Neural cell (in vitro differentiated cells): Measurements from ENCODE around the gene SYNRG. TPM values are rescaled to one million over a fixed set of nuclear protein-coding genes. Genes with fewer than 3 reads are reported as not detected.

Source experiments
- H2AFZ ChIP-seq: fragments of 200-600, 300-800 bp; sonication (generic), shearing (Covaris generic); 2 replicates; pipeline ENCODE4 v1.6.0; 2014; ENCODE audit warnings: low read depth, mild to moderate bottlenecking, antibody characterized with exemption, low read length, moderate library complexity
- H3F3A ChIP-seq: fragments of 200-600 bp; shearing (Covaris generic); 2 replicates; pipeline ENCODE4 v1.6.1; 2016; ENCODE audit warnings: mild to moderate bottlenecking, moderate library complexity, mixed read lengths, antibody characterized with exemption, low read length; ENCODE audit not compliant: insufficient read depth, poor library complexity, severe bottlenecking
- H3K27ac ChIP-seq: fragments of 200-600, 300-800 bp; sonication (generic), shearing (Covaris generic); 2 replicates; pipeline ENCODE4 v1.5.1; 2014; ENCODE audit warnings: mild to moderate bottlenecking, low read length, moderate library complexity
- H3K27me3 ChIP-seq: fragments of 300-800, 200-600 bp; sonication (generic), shearing (Covaris generic); 2 replicates; pipeline ENCODE4 v1.6.0; 2014; ENCODE audit warnings: mild to moderate bottlenecking, low read depth, low read length, moderate library complexity; ENCODE audit not compliant: insufficient read depth
- H3K36me3 ChIP-seq: fragments of 300-800, 200-600 bp; sonication (generic), shearing (Covaris generic); 2 replicates; pipeline ENCODE4 v1.5.1; 2014; ENCODE audit warnings: mild to moderate bottlenecking, antibody characterized with exemption, low read length, moderate library complexity; ENCODE audit not compliant: insufficient read depth
- H3K4me2 ChIP-seq: fragments of 300-800, 200-600 bp; sonication (generic), shearing (Covaris generic); 2 replicates; pipeline ENCODE4 v1.6.0; 2014; ENCODE audit warnings: mild to moderate bottlenecking, low read length
- H3K4me3 ChIP-seq: fragments of 300-800, 200-600 bp; sonication (generic), shearing (Covaris generic); 2 replicates; pipeline ENCODE4 v1.5.1; 2014; ENCODE audit warnings: mild to moderate bottlenecking, low read length, moderate library complexity
- H3K79me2 ChIP-seq: fragments of 200-600 bp; shearing (Covaris generic); replicated peaks from 2 replicates; pipeline ENCODE4 v1.6.0; 2014; ENCODE audit warnings: mild to moderate bottlenecking, low read length, moderate library complexity; ENCODE audit not compliant: insufficient read depth
- H3K9ac ChIP-seq: fragments of 300-800, 200-600 bp; sonication (generic), shearing (Covaris generic); 2 replicates; pipeline ENCODE4 v1.6.1; 2016; ENCODE audit warnings: mild to moderate bottlenecking, low read length, mixed read lengths
- H3K9me2 ChIP-seq: fragments of 200-600 bp; shearing (Covaris generic); 2 replicates; pipeline ENCODE4 v1.6.1; 2016; ENCODE audit warnings: mild to moderate bottlenecking, low read length, mixed read lengths; ENCODE audit not compliant: insufficient read depth
- H3K9me3 ChIP-seq: fragments of 200-600, 300-800 bp; sonication (generic), shearing (Covaris generic); 2 replicates; pipeline ENCODE4 v1.6.1; 2016; ENCODE audit warnings: mild to moderate bottlenecking, mixed run types, low read length, moderate library complexity, mixed read lengths
- H4K20me1 ChIP-seq: fragments of 200-600 bp; shearing (Covaris generic); 2 replicates; pipeline ENCODE4 v1.6.1; 2016; ENCODE audit warnings: mild to moderate bottlenecking, mixed run types; ENCODE audit not compliant: insufficient read depth
- CTCF ChIP-seq: fragments of 450-650 bp; IDR thresholded peaks from 2 replicates; pipeline ENCODE4 v1.5.1; 2014; ENCODE audit warnings: antibody characterized with exemption, mild to moderate bottlenecking, moderate library complexity; ENCODE audit not compliant: poor library complexity, severe bottlenecking
- EP300 ChIP-seq: fragments of 450-650 bp; conservative IDR thresholded peaks from 2 replicates; pipeline ENCODE4 v1.6.1; 2014; ENCODE audit warnings: antibody characterized with exemption, mild to moderate bottlenecking, moderate library complexity; ENCODE audit not compliant: poor library complexity, severe bottlenecking
- EZH2 ChIP-seq: fragments of 200-600, 300-800 bp; shearing (Covaris generic), sonication (generic); IDR thresholded peaks from 2 replicates; pipeline ENCODE4 v1.6.1; 2014; ENCODE audit warnings: antibody characterized with exemption, low read length, borderline replicate concordance, mild to moderate bottlenecking; ENCODE audit not compliant: insufficient read depth, poor library complexity, severe bottlenecking
- MXI1 ChIP-seq: fragments of 450-650 bp; conservative IDR thresholded peaks from 2 replicates; pipeline ENCODE4 v1.6.1; 2014; ENCODE audit warnings: antibody characterized with exemption, mild to moderate bottlenecking; ENCODE audit not compliant: poor library complexity, severe bottlenecking
- POLR2AphosphoS5 ChIP-seq: IDR thresholded peaks from 2 replicates; pipeline ENCODE4 v1.6.1; 2012
- RAD21 ChIP-seq: fragments of 450-650 bp; conservative IDR thresholded peaks from 2 replicates; pipeline ENCODE4 v1.6.1; 2014; ENCODE audit warnings: antibody characterized with exemption, mild to moderate bottlenecking, moderate library complexity
- REST ChIP-seq: IDR thresholded peaks from 2 replicates; pipeline ENCODE4 v1.6.1; 2012; ENCODE audit warnings: borderline replicate concordance
- SMC3 ChIP-seq: fragments of 450-650 bp; conservative IDR thresholded peaks from 2 replicates; pipeline ENCODE4 v1.6.1; 2014; ENCODE audit warnings: antibody characterized with exemption, mild to moderate bottlenecking, moderate library complexity; ENCODE audit not compliant: poor library complexity
- TAF1 ChIP-seq: IDR thresholded peaks from 2 replicates; pipeline ENCODE4 v1.6.1; 2012; ENCODE audit warnings: low read depth
- polyA plus RNA-seq: library from polyadenylated mRNA; depleted of rRNA; stranded (reverse); fragments of >200 nt; gene quantifications from 2 replicates; pipeline ENCODE4 v1.2.3, GENCODE V29; 2014

The SYNRG gene
- polyA plus RNA-seq, 1 donor from 2014 or later, result 16.1 TPM

GRCh38 chr17:37553401-37553966, 55.7 kb downstream of the SYNRG start:
- no peaks in the 10 kb centered on the region for H3K27me3 ChIP-seq
- no peaks in the 10 kb centered on the region for H4K20me1 ChIP-seq
- H2AFZ ChIP-seq, result no peak overlapping the region
- no peak overlapping the region for H3K9ac ChIP-seq
- no peak overlapping the region for H3K4me3 ChIP-seq
- no peak overlapping the region for H3K27ac ChIP-seq
- H3K36me3 ChIP-seq, result peaks cover 19% of the 10 kb centered on the region
- H3K9me3 ChIP-seq, result no peaks in the 10 kb centered on the region
- H3K9me2 ChIP-seq, result no peaks in the 10 kb centered on the region
- peaks cover 2% of the 10 kb centered on the region for H3K79me2 ChIP-seq
- TF ChIP-seq CTCF, result no peak
- TF ChIP-seq EZH2, result no peak
- no peak for TF ChIP-seq TAF1
- no peak for TF ChIP-seq POLR2AphosphoS5
- no peak for TF ChIP-seq EP300
- no peak for TF ChIP-seq REST
- TF ChIP-seq MXI1, result no peak
- TF ChIP-seq RAD21, result no peak
- TF ChIP-seq SMC3, result no peak
- no peak overlapping the region for H3K4me2 ChIP-seq
- H3F3A ChIP-seq, result no peaks in the 10 kb centered on the region

- Histone ChIP-seq H3F3A (no peaks in the 10 kb centered on the region), H3K9me3 (no peaks in the 10 kb centered on the region)
- TF ChIP-seq RAD21 (no peak), TAF1 (no peak), EZH2 (no peak), EP300 (no peak)
Observed at GRCh38 chr17:37551788-37552187, 57.4 kb downstream of the SYNRG start.

GRCh38 chr17:37547986-37548385, 61.2 kb downstream of the SYNRG start:
- no peaks in the 10 kb centered on the region for H3K9me3 ChIP-seq
- no peak overlapping the region for H3K9ac ChIP-seq
- TF ChIP-seq SMC3, result no peak
- no peak for TF ChIP-seq RAD21
- no peak for TF ChIP-seq EZH2
- no peak for TF ChIP-seq EP300
- no peak for TF ChIP-seq REST
- TF ChIP-seq TAF1, result no peak
- no peak for TF ChIP-seq POLR2AphosphoS5
- TF ChIP-seq MXI1, result no peak
- no peak for TF ChIP-seq CTCF
- no peak overlapping the region for H3K27ac ChIP-seq
- H3K4me2 ChIP-seq, result no peak overlapping the region
- no peaks in the 10 kb centered on the region for H3K9me2 ChIP-seq
- no peaks in the 10 kb centered on the region for H3F3A ChIP-seq
- peaks cover 2% of the 10 kb centered on the region for H3K79me2 ChIP-seq
- no peaks in the 10 kb centered on the region for H3K27me3 ChIP-seq
- no peaks in the 10 kb centered on the region for H4K20me1 ChIP-seq
- H3K36me3 ChIP-seq, result peaks cover 11% of the 10 kb centered on the region
- no peak overlapping the region for H2AFZ ChIP-seq
- H3K4me3 ChIP-seq, result no peak overlapping the region

More at GRCh38 chr17:37551788-37552187, 57.4 kb downstream of the SYNRG start:
- no peak overlapping the region for H3K9ac ChIP-seq
- H3K4me3 ChIP-seq, result no peak overlapping the region
- H3K27ac ChIP-seq, result no peak overlapping the region
- H2AFZ ChIP-seq, result no peak overlapping the region
- H3K36me3 ChIP-seq, result peaks cover 14% of the 10 kb centered on the region
- H3K79me2 ChIP-seq, result peaks cover 2% of the 10 kb centered on the region
- no peaks in the 10 kb centered on the region for H3K9me2 ChIP-seq
- no peak overlapping the region for H3K4me2 ChIP-seq
- H3K27me3 ChIP-seq, result no peaks in the 10 kb centered on the region
- H4K20me1 ChIP-seq, result no peaks in the 10 kb centered on the region
